Suprapubic skin (tissue), 4 donors: ENCODE results near the gene IL17B.

Source experiments
- POLR2A ChIP-seq, 2 donors: fragments of 450-650 bp; IDR thresholded peaks; one replicate each; pipeline ENCODE4 v1.6.1; 2017; ENCODE audit warnings: antibody characterized with exemption in 2 of 2, mild to moderate bottlenecking in 2 of 2, moderate library complexity in 2 of 2
- POLR2AphosphoS5 ChIP-seq, 3 donors: sonication (generic); formaldehyde crosslinking; IDR thresholded peaks; one replicate each; pipeline ENCODE4 v1.6.1; 2017; ENCODE audit warnings: antibody characterized with exemption in 3 of 3
- TF ChIP-seq, protein P1 (sequence below), 2 donors: fragments of 200-600 bp in 1 of 2; fragments of 450-650 bp in 1 of 2; sonication (generic) in 1 of 2; IDR thresholded peaks; one replicate each; pipeline ENCODE4 v1.5.1; 2016 to 2019; ENCODE audit warnings: antibody characterized with exemption in 2 of 2, mild to moderate bottlenecking in 1 of 2, moderate library complexity in 1 of 2

DNA sequence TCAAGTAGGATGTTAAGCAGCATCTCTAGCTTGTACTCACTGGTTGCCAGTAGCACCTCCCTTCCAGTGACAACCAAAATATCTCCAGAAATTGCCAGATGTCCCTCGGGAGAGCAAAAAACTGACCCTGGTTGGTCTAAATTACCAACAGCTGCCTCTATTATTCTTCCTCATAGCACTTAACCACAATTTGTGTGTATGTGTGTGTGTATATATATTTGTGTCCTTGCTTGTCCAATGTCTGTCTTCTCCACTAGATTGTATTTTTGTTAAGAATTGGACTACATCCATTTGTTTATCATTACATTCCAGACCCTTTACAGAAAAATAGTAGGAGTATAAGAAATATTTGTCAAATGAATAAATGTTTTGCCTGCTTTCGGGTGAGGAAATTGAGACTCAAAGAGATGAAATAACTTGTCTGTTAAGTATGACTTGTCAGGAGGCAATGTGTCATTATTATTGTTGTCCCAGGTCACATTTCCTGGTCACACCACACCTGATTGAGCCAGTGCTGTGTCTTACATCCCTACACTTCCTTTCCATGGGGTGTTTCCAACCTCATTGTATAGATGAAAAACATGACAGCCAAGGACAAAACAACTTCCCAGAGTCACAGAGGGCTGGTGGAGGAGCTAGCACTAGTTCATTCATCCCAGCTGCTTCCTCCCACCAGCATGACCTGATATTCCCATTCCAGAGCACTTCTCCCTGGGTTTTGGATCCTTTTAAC lies 45.2 kb downstream of the IL17B start:
- TF ChIP-seq, protein P1, sequence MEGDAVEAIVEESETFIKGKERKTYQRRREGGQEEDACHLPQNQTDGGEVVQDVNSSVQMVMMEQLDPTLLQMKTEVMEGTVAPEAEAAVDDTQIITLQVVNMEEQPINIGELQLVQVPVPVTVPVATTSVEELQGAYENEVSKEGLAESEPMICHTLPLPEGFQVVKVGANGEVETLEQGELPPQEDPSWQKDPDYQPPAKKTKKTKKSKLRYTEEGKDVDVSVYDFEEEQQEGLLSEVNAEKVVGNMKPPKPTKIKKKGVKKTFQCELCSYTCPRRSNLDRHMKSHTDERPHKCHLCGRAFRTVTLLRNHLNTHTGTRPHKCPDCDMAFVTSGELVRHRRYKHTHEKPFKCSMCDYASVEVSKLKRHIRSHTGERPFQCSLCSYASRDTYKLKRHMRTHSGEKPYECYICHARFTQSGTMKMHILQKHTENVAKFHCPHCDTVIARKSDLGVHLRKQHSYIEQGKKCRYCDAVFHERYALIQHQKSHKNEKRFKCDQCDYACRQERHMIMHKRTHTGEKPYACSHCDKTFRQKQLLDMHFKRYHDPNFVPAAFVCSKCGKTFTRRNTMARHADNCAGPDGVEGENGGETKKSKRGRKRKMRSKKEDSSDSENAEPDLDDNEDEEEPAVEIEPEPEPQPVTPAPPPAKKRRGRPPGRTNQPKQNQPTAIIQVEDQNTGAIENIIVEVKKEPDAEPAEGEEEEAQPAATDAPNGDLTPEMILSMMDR (IDR thresholded peaks at IDR 0.05): no peak
- TF ChIP-seq POLR2AphosphoS5 (IDR thresholded peaks at IDR 0.05) (no peak), POLR2A (IDR thresholded peaks at IDR 0.05) (no peak)
